ENCODE data around the gene ELMO1. TPM values are rescaled to one million over a fixed set of nuclear protein-coding genes. Genes with fewer than 3 reads are reported as not detected.

ELMO1 gene
- total RNA-seq, 1 experiment from 2014 or later: 1.1 TPM

DNA sequence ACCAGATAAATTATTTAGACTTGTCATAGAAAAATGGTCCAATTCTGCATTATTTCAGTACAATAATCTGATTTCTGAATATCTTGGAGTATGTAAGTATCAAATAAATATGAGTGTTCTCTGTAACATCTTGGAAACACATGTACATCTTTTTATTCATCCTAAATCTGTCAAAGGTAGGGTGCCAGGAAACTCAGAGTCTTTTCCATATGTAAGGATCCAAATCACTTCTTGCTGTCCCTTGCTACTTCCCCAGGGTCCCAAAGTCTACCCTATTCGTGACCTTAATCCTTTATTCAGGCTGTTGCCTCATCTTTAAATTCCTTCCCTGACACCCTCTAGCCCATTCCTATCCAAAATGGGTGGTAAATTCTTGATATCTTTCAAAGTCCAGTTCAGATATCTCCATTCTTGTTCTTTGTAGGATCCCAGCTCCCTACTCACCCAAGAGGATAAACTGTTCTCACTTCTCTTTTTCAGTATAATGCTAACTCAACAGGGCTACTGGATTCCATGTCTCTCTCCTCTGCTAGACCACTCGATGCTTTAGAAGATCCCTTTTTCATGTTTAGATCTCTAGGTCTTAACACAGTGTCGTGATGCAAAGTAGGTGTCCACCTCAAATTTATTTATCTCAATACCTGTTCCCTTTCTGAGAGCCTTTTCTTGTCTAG, 493.1 kb downstream of the ELMO1 start:
- H3K27ac ChIP-seq (ENCODE audit: low read depth, low read length): no peak overlapping the region
- H3K36me3 ChIP-seq (ENCODE audit: control insufficient read depth in 1 of 2, insufficient read depth in 2 of 2, low read length in 2 of 2): no peaks in the 10 kb centered on the region
- H3K27me3 ChIP-seq (ENCODE audit: insufficient read depth, low read length): no peaks in the 10 kb centered on the region; the same call in 1 of the 2 replicates
- H2AFZ ChIP-seq (ENCODE audit: low read depth, low read length, poor library complexity, severe bottlenecking): no peak overlapping the region
- intact Hi-C loops (cut with micrococcal nuclease): no loop called here
- no peak overlapping the region for H3K4me2 ChIP-seq (ENCODE audit: low read length)
- H3K4me3 ChIP-seq (replicated peaks in 1 of 2; ENCODE audit: low read depth in 1 of 2, low read length in 2 of 2): no peak overlapping the region
- TF ChIP-seq TCF7L2 (IDR thresholded peaks at IDR 0.05; ENCODE audit: borderline replicate concordance, extremely low read depth, insufficient read depth, insufficient read length): no peak
- TF ChIP-seq FOSL1 (IDR thresholded peaks at IDR 0.05; ENCODE audit: low read depth): no peak
- TF ChIP-seq, protein P1, sequence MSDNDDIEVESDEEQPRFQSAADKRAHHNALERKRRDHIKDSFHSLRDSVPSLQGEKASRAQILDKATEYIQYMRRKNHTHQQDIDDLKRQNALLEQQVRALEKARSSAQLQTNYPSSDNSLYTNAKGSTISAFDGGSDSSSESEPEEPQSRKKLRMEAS (IDR thresholded peaks at IDR 0.05): no peak
- no peak for TF ChIP-seq ZFX (IDR thresholded peaks at IDR 0.05)
- TF ChIP-seq POLR2AphosphoS5 (IDR thresholded peaks at IDR 0.05; ENCODE audit: low read depth, low read length): no peak
- no peak for TF ChIP-seq SRF (IDR thresholded peaks at IDR 0.05; ENCODE audit: low read depth)
- H3K9ac ChIP-seq (ENCODE audit: low read length): no peak overlapping the region
- ChIA-PET POLR2A (no interaction called here), RAD21 (ENCODE audit: low non-redundant PET in 1 of 2, low total read pairs in 2 of 2, uncharacterized antibody in 2 of 2, unreplicated experiment in 2 of 2) (no interaction called here), CTCF (no interaction called here)
- no peaks in the 10 kb centered on the region for H3K79me2 ChIP-seq (ENCODE audit: insufficient read depth, low read length)
- no peaks in the 10 kb centered on the region for H3K9me2 ChIP-seq (ENCODE audit: insufficient read depth)
- no peak for ATAC-seq
- no peaks in the 10 kb centered on the region for H3K9me3 ChIP-seq (ENCODE audit: control insufficient read depth in 1 of 2, insufficient read depth in 1 of 2, low read depth in 1 of 2, low read length in 2 of 2)
- H3K4me1 ChIP-seq (ENCODE audit: control insufficient read depth in 1 of 2, insufficient read depth in 2 of 2, low read length in 2 of 2): no peaks in the 10 kb centered on the region
- DNase-seq (ENCODE audit: low read depth, low spot score): no peak
- H4K20me1 ChIP-seq (ENCODE audit: insufficient read depth): no peaks in the 10 kb centered on the region
- no TSS peak for BruUV-seq (replicated peaks)

DNA sequence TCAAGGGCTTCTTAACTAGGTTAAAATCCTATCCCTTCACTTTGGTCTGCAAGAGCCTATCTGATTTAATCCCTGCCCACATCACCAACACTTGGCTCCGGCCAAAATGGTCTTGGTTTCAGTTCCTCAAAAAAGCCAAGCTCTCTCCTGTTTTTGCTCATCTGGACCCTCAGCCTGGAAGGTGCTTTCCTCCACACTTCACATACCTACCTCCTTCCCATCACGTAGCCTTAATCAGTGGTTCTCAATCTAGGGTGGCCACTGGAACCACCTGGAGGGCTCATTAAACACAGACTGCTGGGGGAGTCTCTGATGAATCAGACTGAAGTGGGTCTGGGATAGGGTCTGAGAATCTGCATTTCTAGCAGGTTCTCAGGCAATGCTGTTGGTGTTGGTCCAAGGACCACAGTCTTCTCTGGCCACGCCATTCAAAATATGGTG, 497.4 kb downstream of the ELMO1 start:
- Histone ChIP-seq H3K9ac (ENCODE audit: low read length) (no peak overlapping the region), H2AFZ (ENCODE audit: low read depth, low read length, poor library complexity, severe bottlenecking) (no peak overlapping the region), H3K9me3 (ENCODE audit: control insufficient read depth in 1 of 2, insufficient read depth in 1 of 2, low read depth in 1 of 2, low read length in 2 of 2) (no peaks in the 10 kb centered on the region), H3K4me1 (ENCODE audit: control insufficient read depth in 1 of 2, insufficient read depth in 2 of 2, low read length in 2 of 2) (no peaks in the 10 kb centered on the region), H3K27me3 (ENCODE audit: insufficient read depth, low read length) (no peaks in the 10 kb centered on the region; the same call in 1 of the 2 replicates), H3K36me3 (ENCODE audit: control insufficient read depth in 1 of 2, insufficient read depth in 2 of 2, low read length in 2 of 2) (no peaks in the 10 kb centered on the region), H3K9me2 (ENCODE audit: insufficient read depth) (no peaks in the 10 kb centered on the region), H3K4me2 (ENCODE audit: low read length) (no peak overlapping the region), H3K27ac (ENCODE audit: low read depth, low read length) (no peak overlapping the region), H4K20me1 (ENCODE audit: insufficient read depth) (no peaks in the 10 kb centered on the region), H3K4me3 (replicated peaks in 1 of 2; ENCODE audit: low read depth in 1 of 2, low read length in 2 of 2) (no peak overlapping the region), H3K79me2 (ENCODE audit: insufficient read depth, low read length) (no peaks in the 10 kb centered on the region)
- POLR2A ChIA-PET: no interaction called here
- no peak for TF ChIP-seq POLR2A (IDR thresholded peaks at IDR 0.05; ENCODE audit: borderline replicate concordance, extremely low read depth, insufficient read depth, insufficient read length)
- TF ChIP-seq, protein P1 (IDR thresholded peaks at IDR 0.05): no peak
- TF ChIP-seq JUND (IDR thresholded peaks at IDR 0.05): no peak
- TF ChIP-seq, protein P2, sequence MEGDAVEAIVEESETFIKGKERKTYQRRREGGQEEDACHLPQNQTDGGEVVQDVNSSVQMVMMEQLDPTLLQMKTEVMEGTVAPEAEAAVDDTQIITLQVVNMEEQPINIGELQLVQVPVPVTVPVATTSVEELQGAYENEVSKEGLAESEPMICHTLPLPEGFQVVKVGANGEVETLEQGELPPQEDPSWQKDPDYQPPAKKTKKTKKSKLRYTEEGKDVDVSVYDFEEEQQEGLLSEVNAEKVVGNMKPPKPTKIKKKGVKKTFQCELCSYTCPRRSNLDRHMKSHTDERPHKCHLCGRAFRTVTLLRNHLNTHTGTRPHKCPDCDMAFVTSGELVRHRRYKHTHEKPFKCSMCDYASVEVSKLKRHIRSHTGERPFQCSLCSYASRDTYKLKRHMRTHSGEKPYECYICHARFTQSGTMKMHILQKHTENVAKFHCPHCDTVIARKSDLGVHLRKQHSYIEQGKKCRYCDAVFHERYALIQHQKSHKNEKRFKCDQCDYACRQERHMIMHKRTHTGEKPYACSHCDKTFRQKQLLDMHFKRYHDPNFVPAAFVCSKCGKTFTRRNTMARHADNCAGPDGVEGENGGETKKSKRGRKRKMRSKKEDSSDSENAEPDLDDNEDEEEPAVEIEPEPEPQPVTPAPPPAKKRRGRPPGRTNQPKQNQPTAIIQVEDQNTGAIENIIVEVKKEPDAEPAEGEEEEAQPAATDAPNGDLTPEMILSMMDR (IDR thresholded peaks at IDR 0.05 in 2 of 3, conservative IDR thresholded peaks at IDR 0.05 in 1 of 3; ENCODE audit: borderline replicate concordance in 1 of 3, insufficient read depth in 1 of 3, low read depth in 2 of 3, low read length in 2 of 3): no peak
- TF ChIP-seq ZNF274 (IDR thresholded peaks at IDR 0.05; ENCODE audit: low read depth, low read length): no peak
- no peak for TF ChIP-seq POLR2AphosphoS5 (IDR thresholded peaks at IDR 0.05; ENCODE audit: low read depth, low read length)
- no peak for TF ChIP-seq RAD21 (IDR thresholded peaks at IDR 0.05; ENCODE audit: low read depth)
- BruUV-seq (replicated peaks): no TSS peak
- no peak for DNase-seq (ENCODE audit: low read depth, low spot score)
- CTCF ChIA-PET: no interaction called here
- RAD21 ChIA-PET (ENCODE audit: low non-redundant PET in 1 of 2, low total read pairs in 2 of 2, uncharacterized antibody in 2 of 2, unreplicated experiment in 2 of 2): no interaction called here
- intact Hi-C loops (cut with micrococcal nuclease): no loop called here
- ATAC-seq: no peak
